Gastrocnemius medialis (tissue), 4 donors: ENCODE results near the gene KMT5C. TPM values are rescaled to one million over a fixed set of nuclear protein-coding genes. Genes with fewer than 3 reads are reported as not detected.

Experiments used
- ATAC-seq, 2 donors: fragments of 150-250 bp; one replicate each; pipeline ENCODE4 v1.9.1; 2016
- DNase-seq, 2 donors: peaks; one replicate each; pipeline ENCODE4 v3.0.0-alpha.2; 2019
- H3K27ac ChIP-seq, 4 donors: fragments of 200-600 bp; sonication (generic); 1 replicate in 1 of 4; 2 replicates in 3 of 4; pipeline ENCODE4 v1.5.1; 2016 to 2018; ENCODE audit warnings: mild to moderate bottlenecking in 2 of 4, moderate library complexity in 1 of 4
- H3K27me3 ChIP-seq, 3 donors: fragments of 200-600 bp; sonication (generic) in 2 of 3; 1 replicate in 1 of 3; 2 replicates in 2 of 3; pipeline versions ENCODE4 v1.5.1 to v1.6.0; 2016 to 2019; ENCODE audit warnings: mild to moderate bottlenecking in 1 of 3, moderate library complexity in 1 of 3
- H3K36me3 ChIP-seq, 2 donors: fragments of 200-600 bp; sonication (generic) in 1 of 2; one replicate each; pipeline ENCODE4 v1.5.1; 2017 to 2018
- H3K4me1 ChIP-seq, 2 donors: fragments of 200-600 bp; sonication (generic) in 1 of 2; one replicate each; pipeline ENCODE4 v1.5.1; 2016 to 2017; ENCODE audit warnings: mild to moderate bottlenecking in 2 of 2
- H3K4me3 ChIP-seq, 4 donors: fragments of 200-600 bp; sonication (generic) in 3 of 4; 1 replicate in 1 of 4; 2 replicates in 3 of 4; pipeline ENCODE4 v1.5.1; 2016 to 2019; ENCODE audit warnings: mild to moderate bottlenecking in 2 of 4
- H3K9me3 ChIP-seq, 3 donors: fragments of 200-600 bp; sonication (generic) in 2 of 3; 1 replicate in 1 of 3; 2 replicates in 2 of 3; pipeline ENCODE4 v1.5.1; 2016 to 2019
- CTCF ChIP-seq, 5 experiments: fragments of 450-650 bp in 3 of 5; fragments of 200-600 bp in 2 of 5; sonication (generic) in 2 of 5; IDR thresholded peaks in 4 of 5; conservative IDR thresholded peaks in 1 of 5; 1 replicate in 4 of 5; 2 replicates in 1 of 5; pipeline ENCODE4 v1.5.1; 2016 to 2019; ENCODE audit warnings: antibody characterized with exemption in 5 of 5, mild to moderate bottlenecking in 3 of 5, moderate library complexity in 3 of 5
- POLR2A ChIP-seq, 2 donors: fragments of 450-650 bp; IDR thresholded peaks; one replicate each; pipeline ENCODE4 v1.6.1; 2017; ENCODE audit warnings: antibody characterized with exemption in 2 of 2, mild to moderate bottlenecking in 2 of 2, moderate library complexity in 2 of 2
- in situ Hi-C, 4 donors: fragments of 200-750 bp; cut with MboI; loops; one replicate each; pipeline versions ENCODE4 v1.15.0 to v1.8.0; 2017; ENCODE audit warnings: low sequenced_read_pairs in 4 of 4
- intact Hi-C: fragments of 100-400 bp; cut with DNase I; formaldehyde crosslinking; loops from one replicate; pipeline ENCODE4 v1.15.1; 2023; ENCODE audit warnings: low total_unique reads
- total RNA-seq, 4 donors: library from RNA; depleted of rRNA; stranded (reverse); fragments of >200 nt; gene quantifications; one replicate each; pipeline versions ENCODE4 v1.1.0 to v1.2.3, GENCODE V29; 2016

The KMT5C gene
- total RNA-seq, 4 donors from 2014 or later: 2.5 to 5.4 (median 4.5) TPM

- TF ChIP-seq POLR2A (IDR thresholded peaks at IDR 0.05) (no peak), CTCF (IDR thresholded peaks at IDR 0.05 in 4 of 5, conservative IDR thresholded peaks at IDR 0.05 in 1 of 5) (no peak)
- no peak for ATAC-seq
- in situ Hi-C loops: no loop called here
Measured at GRCh38 chr19:55347442-55348009, 7.8 kb downstream of the KMT5C start.

GRCh38 chr19:55348317-55349034 is 8.8 kb downstream of the KMT5C start:
- peaks cover 0 to 4% of the 10 kb centered on the region in 2 donors for H3K36me3 ChIP-seq
- TF ChIP-seq POLR2A (IDR thresholded peaks at IDR 0.05): no peak
- TF ChIP-seq CTCF (IDR thresholded peaks at IDR 0.05 in 4 of 5, conservative IDR thresholded peaks at IDR 0.05 in 1 of 5): no peak
- H3K4me3 ChIP-seq: no peak overlapping the region
- no peak overlapping the region for H3K27ac ChIP-seq
- H3K4me1 ChIP-seq: peaks cover 0 to 5% of the 10 kb centered on the region in 2 donors
- H3K27me3 ChIP-seq: peaks cover 23 to 32% (median 24%) of the 10 kb centered on the region in 3 donors
- no peaks in the 10 kb centered on the region for H3K9me3 ChIP-seq
- ATAC-seq: no peak
- no peak for DNase-seq
- intact Hi-C loops: no loop called here
- in situ Hi-C loops: no loop called here

More at GRCh38 chr19:55347442-55348009, 7.8 kb downstream of the KMT5C start:
- Histone ChIP-seq H3K4me1 (no peaks in the 10 kb centered on the region), H3K27ac (no peak overlapping the region), H3K27me3 (peaks cover 13 to 23% (median 15%) of the 10 kb centered on the region in 3 donors), H3K36me3 (peaks cover 0 to 12% of the 10 kb centered on the region in 2 donors), H3K4me3 (no peak overlapping the region), H3K9me3 (no peaks in the 10 kb centered on the region)
- no peak for DNase-seq
- intact Hi-C loops: no loop called here

GRCh38 chr19:55350620-55351315 is 11.1 kb downstream of the KMT5C start:
- intact Hi-C loops: no loop called here
- H3K27ac ChIP-seq: no peak overlapping the region
- H3K27me3 ChIP-seq: peaks cover 39 to 52% (median 46%) of the 10 kb centered on the region in 3 donors
- H3K9me3 ChIP-seq: no peaks in the 10 kb centered on the region
- H3K4me1 ChIP-seq: peaks cover 0 to 15% of the 10 kb centered on the region in 2 donors
- in situ Hi-C loops: no loop called here
- TF ChIP-seq CTCF (IDR thresholded peaks at IDR 0.05 in 4 of 5, conservative IDR thresholded peaks at IDR 0.05 in 1 of 5) (no peak), POLR2A (IDR thresholded peaks at IDR 0.05) (no peak)
- no peak overlapping the region for H3K4me3 ChIP-seq
- no peak for DNase-seq
- no peak for ATAC-seq
- no peaks in the 10 kb centered on the region for H3K36me3 ChIP-seq

GRCh38 chr19:55352040-55352439 is 12.4 kb downstream of the KMT5C start:
- in situ Hi-C loops: no loop called here
- H3K27ac ChIP-seq: no peak overlapping the region
- DNase-seq (no peak), ATAC-seq (no peak)
- no peak overlapping the region for H3K4me3 ChIP-seq
- no peak for TF ChIP-seq POLR2A (IDR thresholded peaks at IDR 0.05)
- TF ChIP-seq CTCF (IDR thresholded peaks at IDR 0.05 in 4 of 5, conservative IDR thresholded peaks at IDR 0.05 in 1 of 5): no peak
- no peaks in the 10 kb centered on the region for H3K36me3 ChIP-seq
- peaks cover 39 to 57% (median 54%) of the 10 kb centered on the region in 3 donors for H3K27me3 ChIP-seq
- H3K4me1 ChIP-seq: peaks cover 0 to 15% of the 10 kb centered on the region in 2 donors
- intact Hi-C loops: no loop called here
- H3K9me3 ChIP-seq: no peaks in the 10 kb centered on the region
